OCI-LY7 (cell line): ENCODE data around the gene BCKDHB.

Experiments
- CTCF ChIP-seq: fragments of 200-600 bp; sonication (generic); conservative IDR thresholded peaks from 2 replicates; pipeline ENCODE4 v1.5.1; 2014; ENCODE audit warnings: mild to moderate bottlenecking, antibody characterized with exemption, low read length, moderate library complexity, mixed read lengths
- EZH2phosphoT487 ChIP-seq: fragments of 200-600 bp; sonication (generic); IDR thresholded peaks from 2 replicates; pipeline ENCODE4 v1.6.1; 2018; ENCODE audit warnings: low read depth, borderline replicate concordance, mild to moderate bottlenecking, mixed run types, antibody characterized with exemption, low read length, moderate library complexity, mixed read lengths

GRCh38 chr6:80234908-80235307 lies 128.4 kb downstream of the BCKDHB start:
- TF ChIP-seq CTCF (no peak), EZH2phosphoT487 (no peak)
